Lower leg skin (tissue), 4 donors: ENCODE measurements around the gene USP48. TPM values are rescaled to one million over a fixed set of nuclear protein-coding genes. Genes with fewer than 3 reads are reported as not detected.

Source experiments
- DNase-seq, 2 donors: peaks; one replicate each; pipeline ENCODE4 v3.0.0-alpha.2; 2019; ENCODE audit warnings: low spot score in 2 of 2
- H3K4me3 ChIP-seq: fragments of 200-600 bp; sonication (generic); 2 replicates; pipeline ENCODE4 v1.5.1; 2017; ENCODE audit warnings: mild to moderate bottlenecking, low read depth; ENCODE audit not compliant: poor library complexity, severe bottlenecking
- CTCF ChIP-seq, 3 donors: fragments of 450-650 bp; IDR thresholded peaks; one replicate each; pipeline ENCODE4 v1.5.1; 2016; ENCODE audit warnings: antibody characterized with exemption in 3 of 3, mild to moderate bottlenecking in 3 of 3, moderate library complexity in 2 of 3
- POLR2A ChIP-seq, 2 donors: fragments of 450-650 bp; IDR thresholded peaks; one replicate each; pipeline ENCODE4 v1.6.1; 2016 to 2017; ENCODE audit warnings: antibody characterized with exemption in 2 of 2, mild to moderate bottlenecking in 1 of 2, moderate library complexity in 1 of 2
- WGBS, 2 donors: methylation state at CpG; one replicate each; pipeline ENCODE4 v1.1.5; 2018; 5-methylcytosine and 5-hydroxymethylcytosine counted together
- intact Hi-C: fragments of 100-400 bp; cut with DNase I; formaldehyde crosslinking; loops from one replicate; pipeline ENCODE4 v1.15.0; 2023; ENCODE audit warnings: low total_unique reads
- total RNA-seq, 4 donors: library from RNA; depleted of rRNA; stranded (reverse); fragments of >200 nt; gene quantifications; one replicate each; pipeline ENCODE4 v1.1.0, GENCODE V29; 2016

The USP48 gene
- total RNA-seq, 4 donors from 2014 or later: 26.9 to 38.1 (median 31.5) TPM

GRCh38 chr1:21657456-21658190 is 125.3 kb downstream of the USP48 start:
- intact Hi-C loops: loop anchor here (10.0 kb wide), 1 partner anchor 143 kb away; no protein-coding TSS in a partner anchor
- no peak for DNase-seq
- no peak overlapping the region for H3K4me3 ChIP-seq
- TF ChIP-seq POLR2A (IDR thresholded peaks at IDR 0.05) (no peak), CTCF (IDR thresholded peaks at IDR 0.05) (no peak)
- WGBS, 2 donors: 76 to 82% methylated on average over 10 of the region's 10 CpGs

- H3K4me3 ChIP-seq: no peak overlapping the region
- intact Hi-C loops: loop anchor here (10.0 kb wide), 1 partner anchor 141 kb away; no protein-coding TSS in a partner anchor
- no peak for DNase-seq
- WGBS, 2 donors: 19 to 39% methylated on average over 4 of the region's 4 CpGs
- TF ChIP-seq POLR2A (IDR thresholded peaks at IDR 0.05) (no peak), CTCF (IDR thresholded peaks at IDR 0.05) (no peak)
Observed at GRCh38 chr1:21655748-21656147, 127.2 kb downstream of the USP48 start.

GRCh38 chr1:21655259-21655658 is 127.7 kb downstream of the USP48 start:
- intact Hi-C loops: loop anchor here (10.0 kb wide), 1 partner anchor 140 kb away; no protein-coding TSS in a partner anchor
- WGBS, 2 donors: 82 to 84% methylated on average over 4 of the region's 4 CpGs
- no peak overlapping the region for H3K4me3 ChIP-seq
- TF ChIP-seq CTCF (IDR thresholded peaks at IDR 0.05) (no peak), POLR2A (IDR thresholded peaks at IDR 0.05) (no peak)
- DNase-seq: no peak

- no peak for DNase-seq
- H3K4me3 ChIP-seq: no peak overlapping the region
- 83 to 85% methylated on average over 6 of the region's 6 CpGs for WGBS, 2 donors
- no peak for TF ChIP-seq POLR2A (IDR thresholded peaks at IDR 0.05)
- no peak for TF ChIP-seq CTCF (IDR thresholded peaks at IDR 0.05)
- intact Hi-C loops: loop anchor here (10.0 kb wide), 1 partner anchor 139 kb away; no protein-coding TSS in a partner anchor
Observed at GRCh38 chr1:21654209-21654608, 128.7 kb downstream of the USP48 start.

- no peak for DNase-seq
- intact Hi-C loops: loop anchor here (10.0 kb wide), 1 partner anchor 139 kb away; no protein-coding TSS in a partner anchor
- H3K4me3 ChIP-seq: no peak overlapping the region
- WGBS, 2 donors: 31 to 70% methylated on average over 2 to 5 of the region's 6 CpGs
- TF ChIP-seq CTCF (IDR thresholded peaks at IDR 0.05): no peak
- no peak for TF ChIP-seq POLR2A (IDR thresholded peaks at IDR 0.05)
Observed at GRCh38 chr1:21653744-21654100, 129.2 kb downstream of the USP48 start.
